ENCODE data around the gene SORCS2.

The SORCS2 gene

DNA sequence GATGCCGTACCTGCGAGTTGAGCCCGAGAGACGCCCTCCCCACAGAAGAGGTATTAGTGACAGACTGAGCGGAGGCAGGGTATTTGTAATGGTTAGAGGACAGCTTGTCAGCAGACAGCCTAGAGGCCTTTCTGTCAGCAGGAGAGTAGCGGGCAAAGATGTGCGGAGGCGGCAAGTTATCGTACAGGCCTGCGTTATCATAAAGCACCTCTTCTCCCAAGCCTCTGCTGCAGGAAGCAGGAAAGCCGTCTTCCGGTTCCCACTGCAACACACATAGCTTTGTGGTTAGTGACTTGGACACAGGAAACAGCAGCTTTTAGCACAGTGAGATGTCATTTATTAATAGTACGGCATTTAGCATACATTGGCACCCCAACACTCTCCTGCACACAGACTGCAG, 589.0 kb downstream of the SORCS2 start:
- peaks cover 8% of the 10 kb centered on the region for H3K4me1 Mint-ChIP-seq (ENCODE audit: low read depth)
- H3K4me3 Mint-ChIP-seq: no peak overlapping the region
- no peaks in the 10 kb centered on the region for H3K36me3 Mint-ChIP-seq (ENCODE audit: low read depth)
- H3K27me3 Mint-ChIP-seq: peaks cover 2% of the 10 kb centered on the region
- intact Hi-C loops (cut with micrococcal nuclease): no loop called here
- H3K9me3 Mint-ChIP-seq: no peaks in the 10 kb centered on the region
- H3K27ac Mint-ChIP-seq: no peak overlapping the region

- Mint-ChIP-seq H3K36me3 (ENCODE audit: low read depth) (no peaks in the 10 kb centered on the region), H3K9me3 (no peaks in the 10 kb centered on the region), H3K4me3 (no peak overlapping the region), H3K27me3 (peaks cover 2% of the 10 kb centered on the region), H3K27ac (no peak overlapping the region), H3K4me1 (ENCODE audit: low read depth) (peaks cover 8% of the 10 kb centered on the region)
- intact Hi-C loops (cut with micrococcal nuclease): no loop called here
Measured at GRCh38 chr4:7781993-7782392, 589.7 kb downstream of the SORCS2 start.

GRCh38 chr4:7782783-7783182, 590.4 kb downstream of the SORCS2 start:
- Mint-ChIP-seq H3K27me3 (peaks cover 2% of the 10 kb centered on the region), H3K4me1 (ENCODE audit: low read depth) (peaks cover 8% of the 10 kb centered on the region), H3K36me3 (ENCODE audit: low read depth) (no peaks in the 10 kb centered on the region), H3K9me3 (no peaks in the 10 kb centered on the region), H3K27ac (no peak overlapping the region), H3K4me3 (no peak overlapping the region)
- intact Hi-C loops (cut with micrococcal nuclease): no loop called here

DNA sequence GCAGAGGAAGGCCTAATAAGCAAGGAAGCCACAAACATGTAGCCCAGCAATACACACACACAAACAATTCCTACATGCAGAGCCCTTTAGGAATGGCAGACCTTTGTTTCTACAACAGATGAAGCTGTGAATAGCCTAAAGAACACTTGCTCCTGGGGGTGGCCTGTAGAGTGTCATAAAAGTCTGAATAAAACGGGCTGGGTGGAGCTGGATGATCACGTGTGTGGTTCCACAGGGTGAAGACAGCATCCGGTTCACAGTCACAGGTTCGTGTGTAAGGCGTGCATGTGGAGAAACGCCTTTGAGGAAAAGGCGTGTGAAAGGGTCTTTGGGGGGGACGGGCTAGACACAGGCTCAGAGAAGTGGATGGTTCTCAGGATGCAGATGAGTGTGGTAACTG, 591.2 kb downstream of the SORCS2 start:
- H3K4me3 Mint-ChIP-seq: no peak overlapping the region
- peaks cover 2% of the 10 kb centered on the region for H3K27me3 Mint-ChIP-seq
- H3K27ac Mint-ChIP-seq: no peak overlapping the region
- H3K36me3 Mint-ChIP-seq (ENCODE audit: low read depth): no peaks in the 10 kb centered on the region
- H3K4me1 Mint-ChIP-seq (ENCODE audit: low read depth): peaks cover 8% of the 10 kb centered on the region
- intact Hi-C loops (cut with micrococcal nuclease): no loop called here
- no peaks in the 10 kb centered on the region for H3K9me3 Mint-ChIP-seq

DNA sequence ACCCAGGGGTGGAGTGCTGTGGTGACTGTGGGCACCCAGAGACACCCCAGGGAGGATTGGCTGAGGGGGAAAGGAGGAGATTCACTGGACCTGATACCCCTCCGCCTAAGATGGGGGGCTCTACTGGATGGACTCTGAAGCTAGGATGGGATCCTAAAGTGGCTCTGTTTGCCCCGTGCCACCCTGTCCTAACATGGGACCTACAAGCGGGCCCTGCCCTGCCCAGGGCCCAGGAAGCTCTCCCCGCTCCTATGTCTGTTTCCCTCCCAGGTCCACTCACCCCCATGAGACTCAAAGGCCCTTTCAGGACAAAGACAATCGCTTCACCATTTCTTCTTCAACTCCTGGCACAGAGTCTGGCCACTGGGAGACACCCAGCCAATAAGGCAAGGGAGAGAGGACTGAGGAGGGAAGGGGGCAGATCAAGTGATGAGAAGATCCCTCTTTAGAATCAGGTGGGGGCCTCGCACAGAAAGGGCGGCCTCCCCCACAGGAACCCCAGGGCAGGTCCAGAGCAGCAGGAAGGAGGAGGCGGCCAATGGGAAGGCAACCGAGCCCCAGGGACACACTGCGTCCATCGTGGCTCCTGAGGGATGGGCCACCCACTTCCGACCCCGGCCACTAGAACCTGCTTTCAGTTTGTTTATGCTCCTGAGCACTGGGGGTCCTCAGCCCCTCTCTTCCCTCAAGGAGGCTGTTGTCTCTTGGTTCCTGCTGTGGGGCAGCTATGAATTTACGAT, 592.0 kb downstream of the SORCS2 start:
- intact Hi-C loops (cut with micrococcal nuclease): no loop called here
- Mint-ChIP-seq H3K4me1 (ENCODE audit: low read depth) (peaks cover 8% of the 10 kb centered on the region), H3K27ac (no peak overlapping the region), H3K36me3 (ENCODE audit: low read depth) (no peaks in the 10 kb centered on the region), H3K27me3 (peaks cover 2% of the 10 kb centered on the region), H3K9me3 (no peaks in the 10 kb centered on the region), H3K4me3 (no peak overlapping the region)

DNA sequence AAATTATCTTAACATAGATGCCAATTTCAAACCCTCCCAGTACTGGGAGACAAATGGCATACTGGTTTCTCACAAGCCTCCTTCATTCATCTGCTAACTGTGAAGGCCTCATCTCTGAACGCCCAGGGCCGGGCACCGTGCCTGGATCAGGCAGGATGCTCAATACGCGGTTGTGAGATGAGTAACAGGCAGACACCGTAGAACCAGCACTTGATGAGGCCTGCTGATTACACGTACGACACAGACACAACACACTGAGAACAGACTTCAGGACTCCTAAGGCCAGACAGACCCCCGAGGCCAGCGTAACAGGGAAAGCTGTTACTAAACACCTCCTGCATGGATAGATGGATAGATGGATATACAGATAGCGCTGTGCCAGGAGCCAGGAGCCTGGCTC, 592.7 kb downstream of the SORCS2 start:
- Mint-ChIP-seq H3K27ac (no peak overlapping the region), H3K4me1 (ENCODE audit: low read depth) (peaks cover 8% of the 10 kb centered on the region), H3K9me3 (no peaks in the 10 kb centered on the region), H3K4me3 (no peak overlapping the region), H3K36me3 (ENCODE audit: low read depth) (no peaks in the 10 kb centered on the region), H3K27me3 (peaks cover 4% of the 10 kb centered on the region)
- intact Hi-C loops (cut with micrococcal nuclease): no loop called here

DNA sequence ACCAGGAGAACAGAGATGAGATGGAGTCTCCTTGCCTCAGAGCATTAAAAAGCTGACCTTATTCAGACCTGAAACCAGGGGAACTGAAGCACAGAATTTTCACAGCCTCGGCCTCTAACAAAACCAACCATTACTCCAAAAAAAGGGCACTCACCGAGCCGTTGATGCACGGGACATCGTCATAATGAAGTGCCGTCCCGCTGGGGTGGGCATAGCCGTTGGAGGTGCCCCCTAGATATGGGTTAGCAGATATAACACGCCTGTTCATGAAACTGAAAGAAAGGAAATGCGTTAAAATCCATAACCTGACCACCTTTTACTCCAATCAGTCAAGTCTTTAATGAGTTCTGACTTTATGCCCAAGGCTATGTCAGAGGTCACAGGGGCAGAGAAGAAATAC, 593.7 kb downstream of the SORCS2 start:
- Mint-ChIP-seq H3K36me3 (ENCODE audit: low read depth) (no peaks in the 10 kb centered on the region), H3K9me3 (no peaks in the 10 kb centered on the region), H3K27ac (no peak overlapping the region), H3K4me3 (no peak overlapping the region), H3K4me1 (ENCODE audit: low read depth) (peaks cover 8% of the 10 kb centered on the region), H3K27me3 (peaks cover 5% of the 10 kb centered on the region)
- intact Hi-C loops (cut with micrococcal nuclease): no loop called here

GRCh38 chr4:7786517-7786916, 594.2 kb downstream of the SORCS2 start:
- Mint-ChIP-seq H3K27ac (no peak overlapping the region), H3K27me3 (peaks cover 5% of the 10 kb centered on the region), H3K36me3 (ENCODE audit: low read depth) (no peaks in the 10 kb centered on the region), H3K4me3 (no peak overlapping the region), H3K4me1 (ENCODE audit: low read depth) (peaks cover 5% of the 10 kb centered on the region), H3K9me3 (no peaks in the 10 kb centered on the region)
- intact Hi-C loops (cut with micrococcal nuclease): no loop called here

DNA sequence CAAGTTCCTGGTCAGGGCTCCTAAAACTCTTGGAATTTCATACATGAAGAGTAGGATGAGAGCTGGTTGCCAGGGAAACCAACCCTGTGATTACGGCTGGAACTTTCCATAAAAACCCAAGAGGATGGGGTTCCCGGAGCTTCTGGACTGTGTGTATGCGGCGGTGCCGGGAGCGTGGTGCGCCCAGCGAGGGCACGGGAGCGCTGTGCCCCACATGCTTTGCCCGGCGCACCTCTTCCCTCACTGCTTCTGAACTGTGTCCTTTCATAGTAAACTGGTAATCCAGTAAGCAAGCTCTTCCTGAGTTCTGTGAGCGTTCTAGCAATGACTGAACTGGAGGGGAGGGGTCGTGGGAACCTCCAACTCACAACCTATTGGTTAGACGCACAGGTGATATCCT, 594.7 kb downstream of the SORCS2 start:
- intact Hi-C loops (cut with micrococcal nuclease): no loop called here
- no peak overlapping the region for H3K27ac Mint-ChIP-seq

GRCh38 chr4:7787681-7788141, 595.4 kb downstream of the SORCS2 start:
- H3K4me1 Mint-ChIP-seq (ENCODE audit: low read depth): no peaks in the 10 kb centered on the region
- no peak overlapping the region for H3K27ac Mint-ChIP-seq
- intact Hi-C loops (cut with micrococcal nuclease): no loop called here
- H3K27me3 Mint-ChIP-seq: peaks cover 5% of the 10 kb centered on the region
- H3K36me3 Mint-ChIP-seq (ENCODE audit: low read depth): no peaks in the 10 kb centered on the region
- no peak overlapping the region for H3K4me3 Mint-ChIP-seq
- H3K9me3 Mint-ChIP-seq: no peaks in the 10 kb centered on the region

More for the DNA sequence above, 594.7 kb downstream of the SORCS2 start:
- Mint-ChIP-seq H3K4me1 (ENCODE audit: low read depth) (no peaks in the 10 kb centered on the region), H3K27me3 (peaks cover 5% of the 10 kb centered on the region), H3K36me3 (ENCODE audit: low read depth) (no peaks in the 10 kb centered on the region), H3K4me3 (no peak overlapping the region), H3K9me3 (no peaks in the 10 kb centered on the region)

DNA sequence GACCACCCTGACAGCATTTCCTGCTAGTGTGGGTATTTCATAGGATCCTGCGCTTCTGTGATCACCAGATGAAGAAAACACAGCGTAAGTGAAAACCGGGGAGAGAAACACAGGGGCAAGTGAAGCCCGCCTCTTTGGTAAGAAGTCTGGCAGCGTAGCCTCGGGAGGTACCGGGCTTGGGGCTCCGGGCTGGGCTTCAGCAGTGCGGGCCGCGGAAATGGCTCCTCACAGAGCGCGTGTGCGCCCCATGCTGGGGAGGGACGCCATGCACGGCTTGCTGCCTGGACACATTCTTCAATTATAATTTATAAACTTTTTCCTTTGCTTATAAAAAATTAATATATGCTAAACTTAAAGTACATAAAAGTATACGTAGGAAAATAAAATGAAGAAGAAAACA, 595.9 kb downstream of the SORCS2 start:
- no peaks in the 10 kb centered on the region for H3K4me1 Mint-ChIP-seq (ENCODE audit: low read depth)
- H3K36me3 Mint-ChIP-seq (ENCODE audit: low read depth): no peaks in the 10 kb centered on the region
- H3K4me3 Mint-ChIP-seq: no peak overlapping the region
- H3K27me3 Mint-ChIP-seq: peaks cover 5% of the 10 kb centered on the region
- no peaks in the 10 kb centered on the region for H3K9me3 Mint-ChIP-seq
- intact Hi-C loops (cut with micrococcal nuclease): no loop called here
- H3K27ac Mint-ChIP-seq: no peak overlapping the region

DNA sequence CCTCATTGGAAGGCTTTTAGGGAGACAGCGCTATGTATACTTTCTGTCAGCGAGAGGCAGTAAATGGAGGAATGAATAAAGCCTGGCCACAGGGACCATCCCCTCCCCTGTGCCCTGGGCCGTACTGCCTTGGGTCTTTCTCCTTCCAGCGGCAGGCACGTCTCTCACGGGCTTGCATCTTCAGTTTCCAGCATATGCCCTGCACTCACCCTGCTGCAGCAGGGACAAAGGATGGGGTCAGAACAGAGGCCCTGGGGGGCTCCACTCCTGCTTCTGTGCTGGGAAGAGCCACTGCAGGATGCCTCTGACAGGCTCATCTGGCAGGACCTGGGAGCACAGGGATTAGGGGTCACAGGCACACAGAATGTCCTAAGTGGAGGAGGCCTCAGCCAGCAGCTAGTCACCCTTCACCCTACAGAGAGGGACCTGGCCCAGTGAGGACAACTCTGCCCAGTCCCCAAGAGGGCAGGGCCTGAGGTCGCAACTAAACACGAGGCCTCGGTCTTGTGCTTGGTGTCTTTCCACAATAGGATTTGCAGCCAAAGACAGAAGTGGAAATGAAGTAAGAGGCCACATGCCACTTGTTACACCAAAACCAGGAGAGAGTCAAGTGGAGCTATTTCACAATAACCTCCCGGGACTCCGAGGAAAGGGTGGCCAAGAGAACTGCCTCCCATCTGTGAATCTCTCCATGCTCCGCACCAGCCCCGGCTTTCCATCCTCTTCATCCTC, 596.5 kb downstream of the SORCS2 start:
- intact Hi-C loops (cut with micrococcal nuclease): no loop called here
- H3K9me3 Mint-ChIP-seq: no peaks in the 10 kb centered on the region
- no peaks in the 10 kb centered on the region for H3K36me3 Mint-ChIP-seq (ENCODE audit: low read depth)
- H3K4me1 Mint-ChIP-seq (ENCODE audit: low read depth): no peaks in the 10 kb centered on the region
- H3K27me3 Mint-ChIP-seq: peaks cover 5% of the 10 kb centered on the region
- no peak overlapping the region for H3K4me3 Mint-ChIP-seq
- H3K27ac Mint-ChIP-seq: no peak overlapping the region

DNA sequence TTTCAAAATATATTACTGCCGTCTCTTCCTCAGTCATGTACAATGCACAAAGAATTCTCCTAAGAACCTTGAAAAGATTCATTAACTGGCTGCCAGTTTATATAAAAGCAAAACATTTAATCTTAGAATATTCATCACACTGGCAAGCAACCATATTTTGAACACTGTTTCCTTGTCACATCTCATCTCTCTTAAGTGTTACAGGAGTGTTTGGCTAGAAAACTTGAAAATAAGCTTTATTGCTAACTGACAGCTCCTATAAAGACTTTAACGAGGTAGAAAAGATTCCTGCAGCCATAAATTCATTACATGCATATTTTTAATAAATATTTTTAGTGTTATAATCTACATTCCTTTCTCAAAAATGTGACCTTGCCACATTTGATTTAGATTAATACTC, 597.7 kb downstream of the SORCS2 start:
- H3K9me3 Mint-ChIP-seq: no peaks in the 10 kb centered on the region
- H3K36me3 Mint-ChIP-seq (ENCODE audit: low read depth): no peaks in the 10 kb centered on the region
- peaks cover 5% of the 10 kb centered on the region for H3K27me3 Mint-ChIP-seq
- H3K4me1 Mint-ChIP-seq (ENCODE audit: low read depth): no peaks in the 10 kb centered on the region
- intact Hi-C loops (cut with micrococcal nuclease): no loop called here
- no peak overlapping the region for H3K27ac Mint-ChIP-seq
- H3K4me3 Mint-ChIP-seq: no peak overlapping the region

DNA sequence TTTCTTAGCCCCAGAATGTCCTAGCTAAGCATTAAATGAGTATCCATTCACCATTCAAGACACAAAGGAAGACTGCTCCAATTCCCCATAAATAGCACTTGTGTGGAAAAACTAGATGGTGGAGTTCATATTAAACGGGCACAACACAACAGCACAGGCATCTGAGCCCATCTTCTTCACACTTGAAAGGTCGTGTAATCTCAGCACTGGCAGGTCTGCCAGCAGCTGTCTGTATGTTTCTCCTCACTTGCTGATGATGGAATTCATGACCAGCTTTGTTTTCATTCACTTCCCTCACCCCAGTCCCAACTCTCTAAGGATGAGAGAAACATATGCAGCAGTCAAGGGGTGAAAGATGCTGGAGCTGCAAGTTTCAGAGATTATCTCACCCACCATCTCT, 598.7 kb downstream of the SORCS2 start:
- Mint-ChIP-seq H3K27me3 (peaks cover 5% of the 10 kb centered on the region), H3K27ac (no peak overlapping the region), H3K4me3 (no peak overlapping the region), H3K36me3 (ENCODE audit: low read depth) (no peaks in the 10 kb centered on the region), H3K9me3 (no peaks in the 10 kb centered on the region), H3K4me1 (ENCODE audit: low read depth) (no peaks in the 10 kb centered on the region)
- intact Hi-C loops (cut with micrococcal nuclease): no loop called here

Measured in dendritic cell treated with granulocyte-macrophage colony-stimulating factor and Interleukin-4, amounts not matched to agents 40 ng/mL and 50 ng/mL, for 4 days (primary cell).